ENCODE data around the gene KBTBD13.
"Not testable (repeated sequence)": the region's sequence is repeated elsewhere in the genome, so short reads cannot be mapped to it uniquely, and the experiment has no call there.

Gene KBTBD13

DNA sequence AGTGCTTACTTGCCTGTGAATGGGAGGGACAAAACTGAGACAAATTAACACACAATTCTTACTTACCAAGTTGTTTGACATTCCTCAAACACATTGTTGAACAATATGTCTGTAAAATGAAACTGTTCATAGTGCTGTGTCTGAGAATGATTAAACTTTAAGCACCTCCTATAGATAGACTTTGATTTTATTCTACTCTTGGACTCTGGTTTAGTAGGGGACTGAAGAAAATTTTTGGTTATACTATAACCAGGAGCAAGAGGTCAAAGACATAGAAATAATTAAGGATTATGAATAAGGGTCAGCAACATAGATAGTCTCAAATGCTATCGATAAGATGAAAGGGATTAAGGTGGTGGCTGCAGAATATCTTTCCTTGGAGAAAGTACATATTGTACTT lies 39.2 kb upstream of the KBTBD13 start:
- Histone ChIP-seq H3K4me1 (ENCODE audit: control insufficient read depth in 5 of 5, insufficient read depth in 5 of 5, low read length in 5 of 5) (peaks cover 0 to 9% (median 3%) of the 10 kb centered on the region in 5 donors), H3K4me3 (ENCODE audit: low read depth in 1 of 5, low read length in 5 of 5) (no peak overlapping the region), H3K9me3 (ENCODE audit: control insufficient read depth in 5 of 5, low read length in 5 of 5) (no peaks in the 10 kb centered on the region), H3K9ac (ENCODE audit: low read length in 5 of 5) (no peak overlapping the region), H3K36me3 (ENCODE audit: control insufficient read depth in 5 of 5, insufficient read depth in 5 of 5, low read length in 5 of 5) (no peaks in the 10 kb centered on the region), H3K27me3 (ENCODE audit: control insufficient read depth in 5 of 5, insufficient read depth in 4 of 5, low read length in 5 of 5) (peaks cover 0 to 4% (median 0%) of the 10 kb centered on the region in 5 donors), H3K27ac (ENCODE audit: low read depth, low read length) (no peak overlapping the region)

GRCh38 chr15:65038428-65038827 lies 38.1 kb upstream of the KBTBD13 start:
- H3K27me3 ChIP-seq (ENCODE audit: control insufficient read depth in 5 of 5, insufficient read depth in 4 of 5, low read length in 5 of 5): peaks cover 0 to 4% (median 0%) of the 10 kb centered on the region in 5 donors
- H3K4me3 ChIP-seq (ENCODE audit: low read depth in 1 of 5, low read length in 5 of 5): no peak overlapping the region
- H3K36me3 ChIP-seq (ENCODE audit: control insufficient read depth in 5 of 5, insufficient read depth in 5 of 5, low read length in 5 of 5): no peaks in the 10 kb centered on the region
- no peak overlapping the region for H3K9ac ChIP-seq (ENCODE audit: low read length in 5 of 5)
- no peak overlapping the region for H3K27ac ChIP-seq (ENCODE audit: low read depth, low read length)
- no peaks in the 10 kb centered on the region for H3K9me3 ChIP-seq (ENCODE audit: control insufficient read depth in 5 of 5, low read length in 5 of 5)
- H3K4me1 ChIP-seq (ENCODE audit: control insufficient read depth in 5 of 5, insufficient read depth in 5 of 5, low read length in 5 of 5): peaks cover 0 to 14% (median 3%) of the 10 kb centered on the region in 5 donors

DNA sequence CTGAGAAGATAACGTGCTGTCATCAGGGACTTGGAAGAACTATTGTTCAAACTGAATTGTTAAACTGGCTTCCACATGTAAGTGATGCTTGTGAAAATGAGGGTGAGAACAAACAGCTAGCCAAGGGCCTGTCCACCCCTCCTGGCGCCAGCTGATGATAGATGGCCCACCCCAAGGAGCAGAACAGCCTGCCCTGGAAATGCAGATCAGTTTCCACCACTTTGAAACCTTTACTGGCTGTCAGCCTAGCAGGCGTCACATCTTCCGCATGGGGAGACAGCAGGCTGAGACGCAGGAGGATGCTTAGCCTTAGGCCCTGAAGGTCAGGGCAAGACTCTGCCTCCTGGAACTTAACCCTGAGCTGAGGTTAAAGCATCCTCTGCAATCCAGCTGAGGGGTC lies 37.7 kb upstream of the KBTBD13 start:
- H3K36me3 ChIP-seq (ENCODE audit: control insufficient read depth in 5 of 5, insufficient read depth in 5 of 5, low read length in 5 of 5): no peaks in the 10 kb centered on the region
- peaks cover 0 to 12% (median under 1%) of the 10 kb centered on the region in 5 donors for H3K4me1 ChIP-seq (ENCODE audit: control insufficient read depth in 5 of 5, insufficient read depth in 5 of 5, low read length in 5 of 5)
- no peak overlapping the region for H3K9ac ChIP-seq (ENCODE audit: low read length in 5 of 5)
- H3K4me3 ChIP-seq (ENCODE audit: low read depth in 1 of 5, low read length in 5 of 5): no peak overlapping the region
- H3K27ac ChIP-seq (ENCODE audit: low read depth, low read length): no peak overlapping the region
- H3K9me3 ChIP-seq (ENCODE audit: control insufficient read depth in 5 of 5, low read length in 5 of 5): no peaks in the 10 kb centered on the region
- peaks cover 0 to 4% (median 0%) of the 10 kb centered on the region in 5 donors for H3K27me3 ChIP-seq (ENCODE audit: control insufficient read depth in 5 of 5, insufficient read depth in 4 of 5, low read length in 5 of 5)

DNA sequence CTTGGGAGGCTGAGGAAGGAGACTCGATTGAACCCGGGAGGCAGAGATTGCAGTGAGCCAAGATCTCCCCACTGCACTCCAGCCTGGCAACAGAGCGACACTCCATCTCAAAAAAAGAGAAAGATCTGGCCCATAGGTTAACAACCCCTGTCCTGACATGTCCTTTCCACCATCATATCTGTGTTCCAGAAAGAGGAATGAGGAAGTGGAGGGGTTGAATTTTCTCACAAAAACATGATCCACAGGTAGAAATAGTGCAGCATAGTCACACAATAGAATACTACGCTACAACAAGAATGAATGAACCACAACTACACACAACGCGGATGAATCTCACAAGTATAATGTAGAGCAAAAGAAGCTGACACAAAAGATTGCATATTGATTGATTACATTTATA lies 36.1 kb upstream of the KBTBD13 start:
- Histone ChIP-seq H3K9ac (ENCODE audit: low read length in 5 of 5) (no peak overlapping the region), H3K4me1 (ENCODE audit: control insufficient read depth in 5 of 5, insufficient read depth in 5 of 5, low read length in 5 of 5) (peaks cover 0 to 11% (median 0%) of the 10 kb centered on the region in 5 donors), H3K27ac (ENCODE audit: low read depth, low read length) (no peak overlapping the region), H3K4me3 (ENCODE audit: low read depth in 1 of 5, low read length in 5 of 5) (no peak overlapping the region), H3K9me3 (ENCODE audit: control insufficient read depth in 5 of 5, low read length in 5 of 5) (no peaks in the 10 kb centered on the region), H3K36me3 (ENCODE audit: control insufficient read depth in 5 of 5, insufficient read depth in 5 of 5, low read length in 5 of 5) (no peaks in the 10 kb centered on the region), H3K27me3 (ENCODE audit: control insufficient read depth in 5 of 5, insufficient read depth in 4 of 5, low read length in 5 of 5) (peaks cover 0 to 4% (median 0%) of the 10 kb centered on the region in 5 donors)

DNA sequence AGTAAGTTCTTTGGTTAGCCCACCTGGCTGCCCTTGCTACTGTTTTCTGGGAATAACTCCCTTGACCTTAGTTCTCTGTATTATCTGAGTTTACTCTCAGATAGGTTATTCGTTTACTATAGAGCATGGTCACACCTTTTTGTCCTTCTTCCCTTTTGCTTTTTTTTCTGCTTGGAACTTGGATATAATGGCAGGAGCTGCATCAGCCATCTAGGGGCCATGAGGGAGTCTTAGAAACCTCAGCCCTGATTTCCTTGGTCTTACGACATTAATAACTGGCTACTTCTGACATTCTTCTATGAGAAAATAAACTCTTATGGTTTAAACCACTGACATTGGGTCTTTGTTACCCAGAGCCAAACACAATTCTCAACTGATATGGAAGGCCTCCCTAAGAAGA lies 34.8 kb upstream of the KBTBD13 start:
- H3K27ac ChIP-seq (ENCODE audit: low read depth, low read length): no peak overlapping the region
- peaks cover 0 to 4% (median 0%) of the 10 kb centered on the region in 5 donors for H3K27me3 ChIP-seq (ENCODE audit: control insufficient read depth in 5 of 5, insufficient read depth in 4 of 5, low read length in 5 of 5)
- H3K4me3 ChIP-seq (ENCODE audit: low read depth in 1 of 5, low read length in 5 of 5): no peak overlapping the region
- no peaks in the 10 kb centered on the region for H3K36me3 ChIP-seq (ENCODE audit: control insufficient read depth in 5 of 5, insufficient read depth in 5 of 5, low read length in 5 of 5)
- H3K4me1 ChIP-seq (ENCODE audit: control insufficient read depth in 5 of 5, insufficient read depth in 5 of 5, low read length in 5 of 5): peaks cover 0 to 11% (median 0%) of the 10 kb centered on the region in 5 donors
- no peaks in the 10 kb centered on the region for H3K9me3 ChIP-seq (ENCODE audit: control insufficient read depth in 5 of 5, low read length in 5 of 5)
- H3K9ac ChIP-seq (ENCODE audit: low read length in 5 of 5): no peak overlapping the region

DNA sequence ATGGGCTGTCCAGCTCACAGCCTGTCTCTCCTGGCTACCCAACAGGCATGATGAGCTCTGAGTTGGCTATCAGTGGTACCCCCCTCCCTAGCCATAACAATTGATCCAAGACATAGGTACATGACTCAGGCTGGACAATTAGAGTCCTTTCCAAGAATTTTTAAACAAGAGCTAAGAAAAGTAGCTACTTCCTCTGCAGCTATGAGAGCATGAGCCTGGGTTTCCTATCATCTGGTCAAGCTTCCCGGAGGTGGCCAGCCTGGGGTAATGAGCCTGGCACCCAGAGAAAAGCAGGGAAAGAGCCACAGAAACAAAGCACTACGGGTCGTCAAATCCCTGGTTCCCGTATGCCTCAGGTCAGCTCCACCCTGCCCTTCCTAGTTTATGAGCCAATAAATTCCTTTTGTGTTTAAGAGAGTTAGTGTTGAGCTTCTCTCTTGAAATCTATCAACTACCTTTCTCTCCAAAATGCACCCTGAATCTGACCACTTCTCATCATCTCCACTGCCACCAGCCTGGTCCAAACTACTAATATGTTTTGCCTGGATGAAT lies 33.7 kb upstream of the KBTBD13 start:
- Histone ChIP-seq H3K9ac (ENCODE audit: low read length in 5 of 5) (no peak overlapping the region), H3K9me3 (ENCODE audit: control insufficient read depth in 5 of 5, low read length in 5 of 5) (no peaks in the 10 kb centered on the region), H3K4me1 (ENCODE audit: control insufficient read depth in 5 of 5, insufficient read depth in 5 of 5, low read length in 5 of 5) (peaks cover 0 to 11% (median 0%) of the 10 kb centered on the region in 5 donors), H3K27me3 (ENCODE audit: control insufficient read depth in 5 of 5, insufficient read depth in 4 of 5, low read length in 5 of 5) (peaks cover 0 to 4% (median 0%) of the 10 kb centered on the region in 5 donors), H3K36me3 (ENCODE audit: control insufficient read depth in 5 of 5, insufficient read depth in 5 of 5, low read length in 5 of 5) (no peaks in the 10 kb centered on the region), H3K27ac (ENCODE audit: low read depth, low read length) (no peak overlapping the region), H3K4me3 (ENCODE audit: low read depth in 1 of 5, low read length in 5 of 5) (no peak overlapping the region)

GRCh38 chr15:65044218-65044617 lies 32.3 kb upstream of the KBTBD13 start:
- H3K9ac ChIP-seq (ENCODE audit: low read length in 5 of 5); H3K27ac ChIP-seq (ENCODE audit: low read depth, low read length); H3K36me3 ChIP-seq (ENCODE audit: control insufficient read depth in 5 of 5, insufficient read depth in 5 of 5, low read length in 5 of 5); H3K9me3 ChIP-seq (ENCODE audit: control insufficient read depth in 5 of 5, low read length in 5 of 5); H3K27me3 ChIP-seq (ENCODE audit: control insufficient read depth in 5 of 5, insufficient read depth in 4 of 5, low read length in 5 of 5); H3K4me3 ChIP-seq (ENCODE audit: low read depth in 1 of 5, low read length in 5 of 5): not testable (repeated sequence)
- peaks cover 0 to 13% (median 3%) of the 10 kb centered on the region in 5 donors for H3K4me1 ChIP-seq (ENCODE audit: control insufficient read depth in 5 of 5, insufficient read depth in 5 of 5, low read length in 5 of 5)

GRCh38 chr15:65044724-65045481 lies 31.6 kb upstream of the KBTBD13 start, which contains the start of gene SLC51B:
TSS of gene SLC51B (plus strand) at chr15:65045387. CDS start at chr15:65050005, 4,618 bp downstream.
- Histone ChIP-seq H3K4me3 (ENCODE audit: low read depth in 1 of 5, low read length in 5 of 5) (no peak within 1 kb of the TSS), H3K4me1 (ENCODE audit: control insufficient read depth in 5 of 5, insufficient read depth in 5 of 5, low read length in 5 of 5) (peaks cover 4 to 20% (median 10%) of the 10 kb centered on the region in 5 donors), H3K9me3 (ENCODE audit: control insufficient read depth in 5 of 5, low read length in 5 of 5) (no peaks in the 10 kb centered on the region), H3K36me3 (ENCODE audit: control insufficient read depth in 5 of 5, insufficient read depth in 5 of 5, low read length in 5 of 5) (no peaks in the 10 kb centered on the region), H3K27me3 (ENCODE audit: control insufficient read depth in 5 of 5, insufficient read depth in 4 of 5, low read length in 5 of 5) (no peaks in the 10 kb centered on the region), H3K9ac (ENCODE audit: low read length in 5 of 5) (no peak within 1 kb of the TSS), H3K27ac (ENCODE audit: low read depth, low read length) (no peak within 1 kb of the TSS)

DNA sequence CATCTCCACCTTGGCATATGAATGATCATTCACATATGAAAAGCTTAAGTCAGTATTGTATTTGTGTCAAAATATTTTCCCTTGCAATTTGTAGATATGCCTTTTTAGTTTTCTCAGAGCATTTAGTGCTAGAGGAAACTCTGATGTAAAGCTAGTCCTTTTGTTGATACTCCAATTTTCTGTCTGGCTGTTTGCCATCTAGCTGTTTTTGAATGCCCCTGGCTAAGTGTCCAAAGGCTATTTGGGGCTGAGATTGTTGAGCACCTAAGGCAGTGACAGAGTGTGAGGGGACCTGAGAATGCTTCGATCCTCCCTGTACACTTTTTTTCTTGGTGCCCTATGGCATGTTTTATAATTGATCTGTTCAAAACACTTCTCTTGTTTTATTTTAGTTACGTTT lies 28.3 kb upstream of the KBTBD13 start:
- H3K4me1 ChIP-seq (ENCODE audit: control insufficient read depth in 5 of 5, insufficient read depth in 5 of 5, low read length in 5 of 5): peaks cover 4 to 14% (median 10%) of the 10 kb centered on the region in 5 donors
- H3K9me3 ChIP-seq (ENCODE audit: control insufficient read depth in 5 of 5, low read length in 5 of 5): no peaks in the 10 kb centered on the region
- no peak overlapping the region for H3K4me3 ChIP-seq (ENCODE audit: low read depth in 1 of 5, low read length in 5 of 5)
- H3K27me3 ChIP-seq (ENCODE audit: control insufficient read depth in 5 of 5, insufficient read depth in 4 of 5, low read length in 5 of 5): no peaks in the 10 kb centered on the region
- H3K9ac ChIP-seq (ENCODE audit: low read length in 5 of 5): no peak overlapping the region
- H3K27ac ChIP-seq (ENCODE audit: low read depth, low read length): no peak overlapping the region
- no peaks in the 10 kb centered on the region for H3K36me3 ChIP-seq (ENCODE audit: control insufficient read depth in 5 of 5, insufficient read depth in 5 of 5, low read length in 5 of 5)

- peaks cover 0 to 3% (median 0%) of the 10 kb centered on the region in 5 donors for H3K36me3 ChIP-seq (ENCODE audit: control insufficient read depth in 5 of 5, insufficient read depth in 5 of 5, low read length in 5 of 5)
- H3K4me1 ChIP-seq (ENCODE audit: control insufficient read depth in 5 of 5, insufficient read depth in 5 of 5, low read length in 5 of 5): peaks cover 4 to 13% (median 10%) of the 10 kb centered on the region in 5 donors
- H3K4me3 ChIP-seq (ENCODE audit: low read depth in 1 of 5, low read length in 5 of 5): peak overlapping the region; percentile 31 to 66 (median 43)
- no peak overlapping the region for H3K27ac ChIP-seq (ENCODE audit: low read depth, low read length)
- no peaks in the 10 kb centered on the region for H3K9me3 ChIP-seq (ENCODE audit: control insufficient read depth in 5 of 5, low read length in 5 of 5)
- H3K9ac ChIP-seq (ENCODE audit: low read length in 5 of 5): peak overlapping the region in 1 of 5 donors; percentile 22
- H3K27me3 ChIP-seq (ENCODE audit: control insufficient read depth in 5 of 5, insufficient read depth in 4 of 5, low read length in 5 of 5): no peaks in the 10 kb centered on the region
Observed at GRCh38 chr15:65049418-65049840, 27.1 kb upstream of the KBTBD13 start.

Measured in subcutaneous abdominal adipose tissue (tissue), 5 donors.